SKM-1 treated with dmso at 0.1 percent for 144 hours (cell line): ENCODE measurements around the gene CCL13.
"Not testable (repeated sequence)": the region's sequence is repeated elsewhere in the genome, so short reads cannot be mapped to it uniquely, and the experiment has no call there.

ENCODE experiments used
- DNase-seq: peaks from one replicate; lab custom pipeline; 2025; ENCODE audit not compliant: unreplicated experiment; lab: John Stamatoyannopoulos, UW

The CCL13 gene

DNA sequence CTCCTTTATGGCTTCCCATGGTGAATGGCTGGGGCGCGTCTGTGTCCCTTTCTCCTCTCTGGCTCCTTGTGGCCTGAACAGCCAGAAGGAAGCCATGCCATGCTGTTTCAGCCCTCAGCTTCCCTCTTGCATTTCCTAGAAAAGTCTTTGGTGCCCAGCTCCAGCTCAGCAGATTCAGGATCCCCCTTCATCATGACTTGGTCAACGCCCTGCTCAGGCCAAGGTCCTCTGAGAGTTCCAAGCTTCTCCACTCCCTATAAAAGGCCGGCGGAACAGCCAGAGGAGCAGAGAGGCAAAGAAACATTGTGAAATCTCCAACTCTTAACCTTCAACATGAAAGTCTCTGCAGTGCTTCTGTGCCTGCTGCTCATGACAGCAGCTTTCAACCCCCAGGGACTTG is at the start of gene CCL13:
Gene CCL13 (plus strand): TSS at position 287 of the 400 bp plus-strand sequence. CDS start 47 bp downstream, at position 334.
- no peak for DNase-seq

GRCh38 chr17:34307110-34307509 is 49.2 kb upstream of the CCL13 start:
- no peak for DNase-seq

- no peak for DNase-seq
Observed at GRCh38 chr17:34308371-34308770, 47.9 kb upstream of the CCL13 start.

DNA sequence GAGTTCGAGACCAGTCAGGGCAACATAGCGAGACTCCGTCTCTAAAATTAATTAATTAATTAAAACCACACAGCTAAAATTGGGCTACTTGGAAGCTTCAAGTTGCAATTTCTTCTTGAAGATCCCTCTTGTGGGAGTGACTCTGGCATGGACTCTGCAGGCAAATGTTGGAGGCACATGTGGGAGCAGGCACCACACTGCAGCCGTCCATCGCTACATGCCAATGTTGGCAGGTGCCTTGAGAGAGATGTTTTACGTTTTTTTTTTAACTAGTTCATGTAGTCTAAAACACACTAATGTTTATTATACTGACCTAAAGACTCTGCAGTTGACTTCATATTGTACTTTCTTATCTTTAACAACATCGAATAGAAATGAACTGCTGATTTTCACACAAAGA is 45.0 kb upstream of the CCL13 start:
- DNase-seq, result no peak

- no peak for DNase-seq
Observed at GRCh38 chr17:34312080-34312479, 44.2 kb upstream of the CCL13 start.

DNA sequence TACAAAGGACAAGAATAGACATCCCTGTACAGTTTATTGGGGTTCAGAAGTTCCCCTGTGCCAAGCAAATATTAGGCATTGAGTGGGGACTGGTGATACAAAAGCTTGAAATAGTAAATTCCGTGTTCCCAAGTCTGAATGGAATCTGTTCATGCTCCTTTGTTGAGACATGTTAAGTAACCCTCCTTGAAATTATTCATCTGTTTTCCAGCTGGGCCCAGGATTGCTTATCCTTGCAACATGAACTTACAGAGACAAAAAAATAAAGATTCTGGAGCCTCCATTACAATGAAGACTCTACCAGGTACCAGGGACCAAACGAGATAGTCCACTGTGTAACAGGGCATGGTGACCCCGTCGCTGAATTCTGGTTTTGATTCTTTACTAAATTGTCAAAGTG is 43.1 kb upstream of the CCL13 start:
- DNase-seq, result no peak

DNA sequence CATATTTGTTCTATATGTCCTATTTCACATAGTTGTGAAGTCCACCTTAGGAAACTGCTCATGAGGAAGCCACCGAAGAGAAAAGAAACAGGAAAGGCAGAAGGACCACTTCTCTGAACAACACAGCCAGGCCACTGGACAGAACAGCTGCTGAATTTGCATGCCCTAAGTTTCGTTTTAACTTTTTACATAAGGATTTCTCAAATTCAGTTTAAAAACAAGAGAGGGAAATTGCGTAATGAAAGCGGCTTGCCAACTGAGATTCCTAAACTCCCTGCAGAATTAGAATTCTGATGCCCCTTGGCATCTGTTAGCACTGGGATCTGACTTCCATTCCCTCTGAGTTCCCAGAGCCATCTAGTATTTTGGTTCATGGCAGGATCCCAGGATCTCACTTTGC is 42.0 kb upstream of the CCL13 start:
- DNase-seq, result no peak

DNA sequence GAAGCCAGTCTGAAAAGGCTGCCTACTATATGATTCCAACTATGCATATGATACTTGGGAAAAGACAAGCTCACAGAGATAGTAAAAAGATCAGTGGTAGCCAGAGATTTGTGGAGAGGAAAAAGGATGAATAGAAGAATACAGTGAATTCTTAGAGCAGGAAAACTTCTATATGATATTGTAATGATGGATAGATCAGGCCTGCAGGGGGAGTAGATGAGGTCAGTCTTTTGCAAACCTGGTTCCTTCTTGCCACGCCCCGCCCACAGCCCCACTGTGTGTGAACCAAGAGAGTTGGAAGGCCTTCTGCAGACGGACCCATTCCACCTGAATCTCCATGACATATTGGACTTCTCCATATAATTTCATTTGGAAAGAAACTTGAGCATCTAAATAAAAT is 37.8 kb upstream of the CCL13 start:
- DNase-seq, result no peak

DNA sequence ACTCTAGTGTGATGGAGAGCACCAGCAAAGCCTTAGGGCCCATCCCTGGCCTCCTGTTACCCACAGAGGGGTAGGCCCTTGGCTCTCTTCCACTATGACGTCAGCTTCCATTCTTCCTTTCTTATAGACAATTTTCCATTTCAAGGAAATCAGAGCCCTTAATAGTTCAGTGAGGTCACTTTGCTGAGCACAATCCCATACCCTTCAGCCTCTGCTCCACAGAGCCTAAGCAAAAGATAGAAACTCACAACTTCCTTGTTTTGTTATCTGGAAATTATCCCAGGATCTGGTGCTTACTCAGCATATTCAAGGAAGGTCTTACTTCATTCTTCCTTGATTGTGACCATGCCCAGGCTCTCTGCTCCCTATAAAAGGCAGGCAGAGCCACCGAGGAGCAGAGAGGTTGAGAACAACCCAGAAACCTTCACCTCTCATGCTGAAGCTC is 37.2 kb upstream of the CCL13 start, which contains the start of gene CCL8:
Gene CCL8 (plus strand): TSS at position 397 of the 445 bp plus-strand sequence. CDS start 67 bp downstream, outside the sequence.
- no peak for DNase-seq

DNA sequence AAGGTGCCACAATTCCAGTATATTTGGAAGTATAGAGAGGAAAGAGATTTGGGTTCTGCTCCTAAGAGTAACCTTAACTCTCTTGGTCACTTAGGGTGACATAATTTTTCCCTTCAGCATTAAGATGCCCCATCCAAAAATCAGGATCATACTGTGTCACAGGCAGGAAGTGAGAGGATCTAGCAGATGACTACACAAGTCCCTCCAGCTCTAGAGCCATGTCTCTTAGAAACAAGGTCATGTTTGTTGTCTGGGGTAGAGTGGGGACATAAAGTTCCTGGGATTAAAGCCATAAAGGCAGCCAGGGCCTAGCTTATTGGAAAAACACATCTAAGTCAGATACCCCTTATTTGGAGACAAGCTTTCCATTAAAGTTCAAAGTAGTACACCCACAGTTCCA is 34.3 kb upstream of the CCL13 start:
- DNase-seq, result no peak

GRCh38 chr17:34327580-34327979 is 28.7 kb upstream of the CCL13 start:
- not testable (repeated sequence) for DNase-seq

GRCh38 chr17:34337701-34338100 is 18.6 kb upstream of the CCL13 start:
- no peak for DNase-seq

DNA sequence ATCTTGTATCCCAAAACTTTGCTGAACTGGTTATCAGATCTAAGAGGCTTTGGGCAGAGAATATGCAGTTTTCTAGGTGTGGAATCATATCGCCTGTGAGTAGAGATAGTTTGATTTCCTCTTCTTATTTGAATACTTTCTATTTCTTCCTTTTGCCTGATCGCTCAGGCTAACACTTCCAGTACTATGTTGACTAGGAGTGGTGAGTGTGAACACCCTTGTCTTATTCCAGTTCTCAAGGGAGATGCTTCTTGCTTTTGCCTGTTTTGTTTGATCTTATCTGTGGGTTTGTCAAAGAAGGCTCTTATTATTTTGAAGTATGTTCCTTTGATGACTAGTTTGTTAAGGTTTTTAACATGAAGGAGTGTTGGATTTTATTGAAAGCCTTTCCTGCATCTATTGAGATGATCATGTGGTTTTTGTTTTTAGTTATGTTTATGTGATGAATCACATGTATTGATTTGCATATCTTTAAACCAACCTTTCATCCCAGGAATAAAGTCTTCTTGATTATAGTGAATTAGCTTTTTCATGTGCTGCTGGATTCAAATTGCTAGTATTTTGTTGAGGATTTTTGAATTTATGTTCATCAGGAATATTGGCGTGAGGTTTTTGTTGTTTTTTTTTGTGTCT is 17.0 kb upstream of the CCL13 start:
- no peak for DNase-seq

DNA sequence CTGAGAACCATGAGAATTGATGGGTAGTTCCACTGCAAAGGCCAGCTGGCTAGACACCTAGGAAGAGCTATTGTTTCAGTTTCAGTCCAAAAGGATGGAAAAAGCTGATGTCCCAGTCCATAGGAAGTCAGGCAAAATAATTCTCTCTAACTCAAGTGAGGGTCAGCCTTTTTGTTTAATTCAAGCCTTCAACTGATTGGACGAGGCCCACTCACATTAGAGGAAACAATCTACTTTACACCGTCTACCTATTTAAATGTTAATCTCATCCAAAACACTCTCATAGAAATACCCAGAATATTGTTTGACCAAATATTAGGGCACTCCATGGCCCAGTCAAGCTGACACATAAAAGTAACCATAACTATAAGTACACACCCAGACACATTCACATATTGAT is 14.4 kb upstream of the CCL13 start:
- DNase-seq, result no peak

DNA sequence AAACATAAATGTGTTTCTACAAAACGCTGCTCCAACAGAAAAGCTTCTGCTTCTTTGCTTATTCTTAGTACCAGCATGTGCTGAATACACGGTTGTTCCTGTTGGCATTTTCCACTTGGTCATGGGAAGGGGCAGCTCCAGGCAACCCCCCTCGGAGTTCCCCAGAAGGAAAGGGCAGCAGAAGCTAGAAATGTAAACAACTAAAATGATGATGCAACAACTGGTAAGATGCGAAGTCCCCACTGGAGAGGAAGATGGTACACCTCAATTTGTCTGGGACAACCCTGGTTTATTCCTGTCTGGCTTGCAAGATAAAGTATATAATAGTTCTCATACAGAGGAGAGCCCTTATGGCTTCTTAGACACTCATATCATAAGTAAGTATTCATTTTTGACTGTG is 9.2 kb upstream of the CCL13 start:
- DNase-seq, result no peak

GRCh38 chr17:34349751-34350150 is 6.5 kb upstream of the CCL13 start:
- no peak for DNase-seq

- DNase-seq, result no peak
Observed at GRCh38 chr17:34351096-34351495, 5.2 kb upstream of the CCL13 start.

DNA sequence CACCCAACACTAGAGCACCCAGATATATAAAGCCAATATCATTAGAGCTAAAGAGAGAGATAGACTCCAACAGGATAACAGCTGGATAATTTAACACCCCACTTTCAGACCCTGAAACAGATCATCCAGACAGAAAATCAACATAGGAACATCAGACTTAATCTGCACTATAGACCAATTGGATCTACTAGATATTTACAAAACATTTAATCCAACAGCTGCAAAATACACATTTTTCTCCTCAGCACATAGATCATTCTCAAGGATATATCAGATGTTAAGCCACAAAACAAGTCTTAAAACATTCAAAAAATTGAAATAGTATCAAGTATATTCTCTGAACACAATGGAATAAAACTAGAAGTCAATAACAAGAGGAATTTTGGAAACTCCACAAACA is 4.1 kb upstream of the CCL13 start:
- DNase-seq, result no peak

DNA sequence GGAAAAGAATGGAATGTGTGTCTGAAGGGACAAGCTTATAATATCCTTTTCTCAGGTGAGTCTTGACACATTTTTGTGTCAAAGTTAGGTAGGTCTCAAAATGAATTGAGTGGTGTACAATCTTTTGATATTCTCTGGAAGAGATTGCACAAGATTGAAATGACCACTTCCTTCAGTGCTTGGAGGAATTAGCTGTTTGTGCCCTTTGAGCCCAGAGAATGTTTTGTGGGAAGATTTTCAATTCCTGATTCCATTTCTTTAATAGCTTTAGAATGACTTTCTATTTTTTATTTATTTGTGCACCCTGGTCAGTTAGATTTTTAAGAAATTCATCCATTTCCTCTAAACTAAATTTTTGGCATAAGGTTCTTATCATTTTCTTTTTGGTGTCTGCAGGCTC is 1.6 kb upstream of the CCL13 start:
- DNase-seq, result no peak

GRCh38 chr17:34357398-34357797 is 1.1 kb downstream of the CCL13 start:
- DNase-seq, result no peak

DNA sequence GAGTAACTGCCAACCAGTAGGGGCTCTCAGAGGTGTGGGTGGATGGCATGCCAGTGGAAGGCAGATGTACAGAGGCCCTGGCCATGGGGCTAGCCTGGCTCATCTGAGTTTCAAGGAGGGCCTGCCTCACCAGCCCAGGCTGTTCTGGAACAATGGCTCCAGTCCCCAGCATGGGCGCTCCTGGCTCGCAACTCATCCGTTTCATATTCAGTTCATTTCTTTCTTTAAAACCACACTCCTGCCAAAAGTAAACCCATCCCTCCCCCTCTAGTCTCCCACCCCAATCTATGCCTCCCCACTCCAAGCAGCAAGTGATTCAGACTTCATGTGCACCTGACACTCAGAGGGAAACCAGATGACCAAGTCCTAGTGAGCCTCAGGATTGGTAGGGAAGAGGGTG is 2.4 kb downstream of the CCL13 start:
- DNase-seq, result no peak

- DNase-seq, result no peak
Observed at GRCh38 chr17:34360601-34361270, 4.5 kb downstream of the CCL13 start.
